MM.1S (cell line): ENCODE measurements around the gene MYO5C.

Experiments
- DNase-seq: peaks from one replicate; pipeline ENCODE4 v3.0.0-alpha.2; 2015
- H2AFZ ChIP-seq: fragments of 300-600 bp; sonication (generic); 2 replicates; pipeline ENCODE4 v1.6.0; 2016; ENCODE audit warnings: antibody characterized with exemption, low read length
- H3F3A ChIP-seq: fragments of 300-600 bp; sonication (generic); 2 replicates; pipeline ENCODE4 v1.6.1; 2016; ENCODE audit warnings: mild to moderate bottlenecking, antibody characterized with exemption, low read length, moderate library complexity, mixed read lengths; ENCODE audit not compliant: insufficient read depth
- H3K27ac ChIP-seq: fragments of 300-600 bp; sonication (generic); 2 replicates; pipeline ENCODE4 v1.5.1; 2016; ENCODE audit warnings: mild to moderate bottlenecking, low read length
- H3K27me3 ChIP-seq: fragments of 300-600 bp; sonication (generic); replicated peaks from 2 replicates; pipeline ENCODE4 v1.6.0; 2016; ENCODE audit warnings: low read length; ENCODE audit not compliant: insufficient read depth
- H3K36me3 ChIP-seq: fragments of 300-600 bp; sonication (generic); replicated peaks from 2 replicates; pipeline ENCODE4 v1.6.1; 2016; ENCODE audit warnings: mild to moderate bottlenecking, low read length, mixed read lengths; ENCODE audit not compliant: insufficient read depth
- H3K4me1 ChIP-seq: fragments of 300-600 bp; sonication (generic); 2 replicates; pipeline ENCODE4 v1.6.1; 2016; ENCODE audit warnings: low read length, mixed read lengths
- H3K4me2 ChIP-seq: fragments of 300-600 bp; sonication (generic); 2 replicates; pipeline ENCODE4 v1.6.0; 2016; ENCODE audit warnings: low read depth, low read length
- H3K4me3 ChIP-seq: fragments of 300-600 bp; sonication (generic); 2 replicates; pipeline ENCODE4 v1.5.1; 2016; ENCODE audit warnings: low read length, mixed read lengths
- H3K79me2 ChIP-seq: fragments of 300-600 bp; sonication (generic); 2 replicates; pipeline ENCODE4 v1.6.1; 2016; ENCODE audit warnings: mixed run types, low read length, mixed read lengths
- H3K9ac ChIP-seq: fragments of 300-600 bp; sonication (generic); 2 replicates; pipeline ENCODE4 v1.6.1; 2016; ENCODE audit warnings: low read length, mixed read lengths
- H3K9me2 ChIP-seq: fragments of 300-600 bp; sonication (generic); replicated peaks from 2 replicates; pipeline ENCODE4 v1.6.1; 2016; ENCODE audit warnings: mild to moderate bottlenecking, low read length, mixed read lengths; ENCODE audit not compliant: insufficient read depth
- H3K9me3 ChIP-seq: fragments of 300-600 bp; sonication (generic); replicated peaks from 2 replicates; pipeline ENCODE4 v1.6.1; 2016; ENCODE audit warnings: mild to moderate bottlenecking, low read length, mixed read lengths; ENCODE audit not compliant: insufficient read depth
- H4K20me1 ChIP-seq: fragments of 300-600 bp; sonication (generic); 2 replicates; pipeline ENCODE4 v1.6.1; 2016; ENCODE audit warnings: mild to moderate bottlenecking, low read length, moderate library complexity, mixed read lengths; ENCODE audit not compliant: insufficient read depth
- EZH2 ChIP-seq: fragments of 300-600 bp; sonication (generic); optimal IDR thresholded peaks from 2 replicates; pipeline ENCODE3; 2017; ENCODE audit warnings: low read depth, mild to moderate bottlenecking, antibody characterized with exemption, low read length, mixed read lengths
- EZH2phosphoT487 ChIP-seq: fragments of 300-600 bp; sonication (generic); IDR thresholded peaks from 2 replicates; pipeline ENCODE4 v1.6.1; 2018; ENCODE audit warnings: antibody characterized with exemption, low read length
- TF ChIP-seq, protein P1 (sequence below): fragments of 300-600 bp; sonication (generic); IDR thresholded peaks from 2 replicates; pipeline ENCODE4 v1.5.1; 2016; ENCODE audit warnings: antibody characterized with exemption, low read length, mixed read lengths

Gene MYO5C

DNA sequence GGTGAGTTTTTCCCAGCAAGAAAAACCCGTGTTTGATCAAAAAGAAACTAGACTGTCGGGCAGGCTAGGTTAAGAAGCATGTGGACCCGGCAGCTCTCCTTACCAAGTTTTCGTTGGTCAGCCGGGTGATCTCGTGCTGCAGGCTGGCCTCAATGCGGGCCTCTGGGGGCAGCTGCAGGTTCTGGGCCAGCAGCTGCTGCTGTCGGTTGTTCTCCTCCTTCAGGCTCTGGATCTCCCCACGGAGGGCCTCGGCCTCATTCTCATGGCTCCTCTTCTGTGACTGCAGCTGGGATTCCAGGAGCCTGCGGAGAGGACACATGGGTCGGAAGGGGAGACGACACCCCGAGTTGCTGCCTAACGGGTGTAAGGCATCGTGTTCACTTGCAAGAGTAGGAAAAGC is 44.5 kb upstream of the MYO5C start:
- TF ChIP-seq, protein P1, sequence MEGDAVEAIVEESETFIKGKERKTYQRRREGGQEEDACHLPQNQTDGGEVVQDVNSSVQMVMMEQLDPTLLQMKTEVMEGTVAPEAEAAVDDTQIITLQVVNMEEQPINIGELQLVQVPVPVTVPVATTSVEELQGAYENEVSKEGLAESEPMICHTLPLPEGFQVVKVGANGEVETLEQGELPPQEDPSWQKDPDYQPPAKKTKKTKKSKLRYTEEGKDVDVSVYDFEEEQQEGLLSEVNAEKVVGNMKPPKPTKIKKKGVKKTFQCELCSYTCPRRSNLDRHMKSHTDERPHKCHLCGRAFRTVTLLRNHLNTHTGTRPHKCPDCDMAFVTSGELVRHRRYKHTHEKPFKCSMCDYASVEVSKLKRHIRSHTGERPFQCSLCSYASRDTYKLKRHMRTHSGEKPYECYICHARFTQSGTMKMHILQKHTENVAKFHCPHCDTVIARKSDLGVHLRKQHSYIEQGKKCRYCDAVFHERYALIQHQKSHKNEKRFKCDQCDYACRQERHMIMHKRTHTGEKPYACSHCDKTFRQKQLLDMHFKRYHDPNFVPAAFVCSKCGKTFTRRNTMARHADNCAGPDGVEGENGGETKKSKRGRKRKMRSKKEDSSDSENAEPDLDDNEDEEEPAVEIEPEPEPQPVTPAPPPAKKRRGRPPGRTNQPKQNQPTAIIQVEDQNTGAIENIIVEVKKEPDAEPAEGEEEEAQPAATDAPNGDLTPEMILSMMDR: no peak
- no peak for TF ChIP-seq EZH2phosphoT487
- no peak for TF ChIP-seq EZH2
- Histone ChIP-seq H3K27me3 (no peaks in the 10 kb centered on the region), H3K79me2 (peaks cover 8% of the 10 kb centered on the region; the same call in 1 of the 2 replicates), H3K4me3 (no peak overlapping the region), H3K36me3 (peaks cover 8% of the 10 kb centered on the region; the same call in 1 of the 2 replicates), H2AFZ (no peak overlapping the region), H4K20me1 (no peaks in the 10 kb centered on the region; the same call in 1 of the 2 replicates), H3K9ac (no peak overlapping the region), H3F3A (peaks cover 6% of the 10 kb centered on the region; the same call in 1 of the 2 replicates), H3K9me3 (no peaks in the 10 kb centered on the region), H3K27ac (no peak overlapping the region), H3K4me2 (no peak overlapping the region), H3K4me1 (no peaks in the 10 kb centered on the region), H3K9me2 (no peaks in the 10 kb centered on the region)
- no peak for DNase-seq

DNA sequence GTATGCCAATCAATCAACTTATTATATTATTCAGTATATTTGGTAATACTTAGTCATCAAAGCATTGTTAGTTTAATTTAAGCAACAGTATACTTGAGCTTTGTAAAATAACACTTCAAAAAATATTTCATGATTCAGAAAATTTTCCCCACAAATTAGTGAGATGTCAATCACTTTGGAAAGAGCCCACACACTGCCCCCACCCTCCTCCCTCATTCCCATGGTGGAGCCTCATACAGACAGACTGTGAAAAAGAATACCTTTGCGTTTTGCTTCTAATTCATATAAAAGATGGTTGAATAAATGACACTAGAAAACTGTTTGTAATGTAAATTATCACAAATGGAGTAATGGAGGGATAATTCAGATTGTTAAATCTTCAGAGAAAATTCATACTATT is 43.3 kb upstream of the MYO5C start:
- no peak for TF ChIP-seq EZH2
- Histone ChIP-seq H3K36me3 (peaks cover 8% of the 10 kb centered on the region; the same call in 1 of the 2 replicates), H3K4me1 (peaks cover 6% of the 10 kb centered on the region), H3K4me3 (no peak overlapping the region), H3K4me2 (no peak overlapping the region), H3K9me2 (no peaks in the 10 kb centered on the region), H4K20me1 (no peaks in the 10 kb centered on the region; the same call in 1 of the 2 replicates), H3K9ac (no peak overlapping the region), H3K27me3 (no peaks in the 10 kb centered on the region), H3K9me3 (no peaks in the 10 kb centered on the region), H2AFZ (no peak overlapping the region), H3K79me2 (peaks cover 8% of the 10 kb centered on the region; the same call in 1 of the 2 replicates), H3F3A (peaks cover 6% of the 10 kb centered on the region; the same call in 1 of the 2 replicates), H3K27ac (no peak overlapping the region)
- no peak for DNase-seq

DNA sequence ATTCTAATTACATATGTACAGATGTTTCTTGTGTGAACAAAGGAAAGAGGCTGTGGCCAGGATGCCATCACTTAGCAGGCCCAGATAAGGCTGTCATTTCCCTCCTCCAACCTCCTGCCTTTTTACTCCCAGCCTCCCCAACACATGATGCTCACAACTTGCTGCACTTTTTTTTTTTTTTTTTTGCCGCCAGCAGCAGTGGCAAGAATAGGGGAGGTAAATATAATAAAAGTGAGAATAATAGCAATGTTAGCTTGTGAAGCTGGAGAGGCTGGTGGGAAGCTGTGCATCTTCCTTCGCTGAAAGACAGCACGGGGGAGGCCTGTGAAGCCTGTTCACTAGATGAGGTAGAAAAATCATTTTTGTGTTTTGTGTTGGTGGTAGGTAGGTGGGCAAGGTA is 42.5 kb upstream of the MYO5C start:
- Histone ChIP-seq H3K9ac (no peak overlapping the region), H3K4me1 (peaks cover 15% of the 10 kb centered on the region), H3K4me3 (no peak overlapping the region), H3K9me2 (no peaks in the 10 kb centered on the region), H3K79me2 (peaks cover 8% of the 10 kb centered on the region; the same call in 1 of the 2 replicates), H4K20me1 (no peaks in the 10 kb centered on the region; the same call in 1 of the 2 replicates), H3K9me3 (no peaks in the 10 kb centered on the region), H3F3A (peaks cover 11% of the 10 kb centered on the region), H3K4me2 (no peak overlapping the region), H3K27ac (no peak overlapping the region), H3K36me3 (peaks cover 7% of the 10 kb centered on the region; the same call in 1 of the 2 replicates), H3K27me3 (no peaks in the 10 kb centered on the region), H2AFZ (no peak overlapping the region)
- no peak for DNase-seq
- no peak for TF ChIP-seq EZH2phosphoT487
- TF ChIP-seq EZH2: no peak
- TF ChIP-seq, protein P1: no peak

DNA sequence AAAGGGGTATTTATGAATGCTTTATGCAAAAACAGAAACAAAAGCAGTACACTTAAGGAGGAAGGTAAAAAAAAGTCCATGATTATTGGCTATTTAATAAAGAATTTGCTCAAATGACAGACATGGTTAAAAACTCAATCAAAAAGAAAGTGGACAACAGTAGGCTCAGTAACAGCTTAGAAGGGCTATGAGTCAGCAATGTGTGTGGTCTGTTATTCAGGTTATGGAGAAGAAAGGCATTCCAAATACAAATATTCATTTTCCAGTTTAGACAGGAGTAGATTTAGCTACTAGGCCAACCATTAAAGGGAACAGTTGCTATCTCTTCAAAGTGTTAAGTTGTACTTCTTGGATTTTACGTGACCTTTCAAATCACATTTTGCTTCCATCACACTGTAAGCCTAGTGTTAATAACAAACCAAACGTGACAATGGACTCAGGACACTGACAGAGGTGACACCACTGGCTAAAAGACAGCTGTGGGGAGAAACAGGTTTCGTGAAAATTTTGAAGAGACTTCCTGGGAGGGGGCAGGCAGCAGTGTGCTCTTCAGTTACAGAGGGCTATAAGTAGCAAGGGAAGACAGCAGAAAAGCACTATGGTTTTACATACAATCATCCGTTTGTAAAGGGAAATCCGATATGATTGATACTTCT is 41.7 kb upstream of the MYO5C start:
- Histone ChIP-seq H3K4me2 (no peak overlapping the region), H3K9me3 (no peaks in the 10 kb centered on the region), H2AFZ (no peak overlapping the region), H3K9ac (no peak overlapping the region), H3K79me2 (peaks cover 10% of the 10 kb centered on the region; the same call in 1 of the 2 replicates), H3K27me3 (no peaks in the 10 kb centered on the region), H3K36me3 (0 out of 2 replicates have a peak, but pooled peaks cover 4% of the 10 kb centered on the region), H3K27ac (no peak overlapping the region), H3F3A (peaks cover 13% of the 10 kb centered on the region), H3K4me1 (peaks cover 20% of the 10 kb centered on the region), H3K9me2 (no peaks in the 10 kb centered on the region), H4K20me1 (no peaks in the 10 kb centered on the region), H3K4me3 (no peak overlapping the region)
- DNase-seq: no peak
- TF ChIP-seq, protein P1: no peak
- no peak for TF ChIP-seq EZH2phosphoT487
- no peak for TF ChIP-seq EZH2
